Frontal cortex (tissue), 4 donors: Measurements from ENCODE around the gene AQP4. TPM values are rescaled to one million over a fixed set of nuclear protein-coding genes. Genes with fewer than 3 reads are reported as not detected.

Experiments used
- DNase-seq, 2 donors: peaks; one replicate each; pipeline ENCODE4 v3.0.0; 2012; ENCODE audit warnings: low spot score in 2 of 2
- FAIRE-seq: peaks from 2 replicates; lab custom pipeline; 2012; peaks lifted over from hg19 to GRCh38; lab: Jason Lieb, UNC
- total RNA-seq: library from RNA; depleted of rRNA; stranded (reverse); fragments of >200 nt; gene quantifications from one replicate; pipeline ENCODE4 v1.2.3, GENCODE V29; 2014
- donor health status: control.
- donor health status: control.
- donor health status: control.

AQP4 gene
- total RNA-seq, 1 donor from 2014 or later, result 57.9 TPM

DNA sequence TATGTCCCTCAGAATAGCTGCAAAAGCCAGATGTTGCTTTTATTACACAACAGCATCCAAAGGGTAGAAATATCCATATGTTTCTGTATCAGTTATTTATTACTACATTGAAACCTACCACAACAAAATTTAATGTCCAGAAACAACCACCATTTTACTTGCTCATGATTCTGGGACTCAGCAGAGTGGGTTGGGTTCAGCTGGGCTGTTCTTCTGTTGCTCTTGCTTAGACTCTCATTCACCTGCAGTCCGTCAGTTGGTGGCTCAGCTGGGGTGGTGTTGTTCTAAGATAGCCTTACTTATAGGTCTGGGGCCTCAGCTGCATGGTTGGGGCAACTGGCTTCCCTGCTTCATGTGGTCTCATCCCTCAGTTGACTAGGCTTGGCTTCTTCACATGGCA lies 21.7 kb downstream of the AQP4 start:
- no peak for FAIRE-seq

GRCh38 chr18:26840965-26841364 lies 24.5 kb downstream of the AQP4 start:
- FAIRE-seq, result no peak

More for the DNA sequence above, 21.7 kb downstream of the AQP4 start:
- DNase-seq, result no peak

DNA sequence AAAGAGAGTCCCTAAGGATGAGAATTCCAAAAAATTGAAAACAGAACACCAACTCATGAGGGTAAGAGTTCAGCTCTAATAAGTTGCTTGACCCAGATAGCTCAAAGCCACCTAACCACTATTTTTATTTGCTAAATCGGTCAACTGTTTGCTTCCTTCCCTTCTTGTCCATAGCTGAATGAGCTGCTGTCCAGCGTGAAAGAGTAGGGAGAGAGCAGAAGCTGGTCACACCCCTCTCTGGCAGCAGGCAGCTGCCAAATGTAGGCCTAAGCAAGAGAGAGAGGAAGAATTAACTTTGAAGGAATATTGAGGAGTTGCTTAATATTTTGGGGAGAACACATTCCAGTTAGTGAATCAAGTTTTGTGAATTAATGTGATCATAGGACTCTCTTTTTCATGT lies 25.9 kb downstream of the AQP4 start:
- no peak for DNase-seq
- no peak for FAIRE-seq

More at GRCh38 chr18:26840965-26841364, 24.5 kb downstream of the AQP4 start:
- no peak for DNase-seq

- DNase-seq (no peak), FAIRE-seq (no peak)
These were observed 33.2 kb downstream of the AQP4 start for GRCh38 chr18:26832302-26832701.

DNA sequence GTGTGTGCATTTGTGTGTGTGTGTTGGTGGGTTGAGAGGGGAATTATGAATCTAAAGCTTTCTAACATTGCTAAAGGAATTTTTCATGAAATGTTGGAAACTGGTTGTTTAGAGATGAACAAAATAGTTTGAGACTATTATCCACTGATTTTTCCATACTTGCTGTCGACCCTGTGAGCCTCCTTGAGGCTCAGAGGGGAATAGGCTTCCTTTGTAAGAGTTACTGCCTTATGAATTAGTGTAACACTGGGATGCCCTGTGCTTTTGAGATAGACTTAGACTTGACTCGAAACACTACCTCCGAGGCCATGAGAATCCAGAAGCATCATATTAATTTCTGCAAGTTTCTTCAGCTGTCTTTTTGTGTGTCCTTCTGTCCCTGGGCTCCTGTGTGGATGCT lies 37.9 kb downstream of the AQP4 start:
- DNase-seq (no peak), FAIRE-seq (no peak)

DNA sequence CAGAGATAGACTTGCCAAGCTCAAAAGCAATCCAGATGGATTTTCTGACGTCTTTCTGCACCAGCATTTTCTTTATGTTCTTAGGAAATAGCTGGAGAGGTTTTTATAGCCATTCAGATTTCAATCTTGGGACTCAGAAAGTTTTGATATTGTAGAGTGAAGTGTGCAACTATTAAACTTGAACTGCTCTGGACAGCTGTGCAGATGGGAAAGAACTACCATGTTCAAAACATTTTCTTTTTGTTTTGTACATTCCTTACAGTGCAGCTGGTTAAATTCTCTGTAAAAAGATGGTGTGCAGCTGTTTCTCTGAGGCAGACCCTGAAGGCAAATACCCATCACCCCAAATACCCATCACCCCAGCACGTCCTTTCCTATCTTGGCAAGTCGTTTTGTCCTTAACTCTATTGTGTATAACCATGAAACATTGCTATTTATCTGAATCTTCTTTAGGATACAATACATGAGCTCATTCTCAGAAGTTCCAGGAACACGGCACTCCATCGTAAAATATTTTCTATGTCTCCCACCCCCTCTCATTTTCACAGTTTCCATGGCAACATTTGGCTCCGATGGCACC lies 38.8 kb downstream of the AQP4 start:
- DNase-seq, result no peak
- no peak for FAIRE-seq

DNA sequence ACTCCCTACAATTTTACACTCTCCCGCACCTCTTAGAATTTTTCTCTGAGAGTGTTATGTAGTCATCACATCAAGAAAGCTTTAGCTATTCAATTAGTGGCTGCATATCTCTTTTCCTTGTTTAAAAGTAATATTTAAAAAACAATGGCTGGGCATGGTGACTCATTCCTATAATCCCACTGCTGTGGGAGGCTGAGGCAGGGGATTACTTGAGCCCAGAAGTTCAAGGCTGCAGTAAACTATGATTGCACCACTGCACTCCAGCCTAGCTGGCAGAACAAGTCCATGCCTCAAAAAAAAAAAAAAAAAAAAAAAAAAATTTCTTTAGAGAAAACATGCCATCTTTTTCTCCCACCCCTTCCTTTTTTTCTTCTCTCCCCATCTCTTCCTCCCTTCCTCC lies 44.3 kb downstream of the AQP4 start:
- FAIRE-seq (no peak), DNase-seq (no peak)

- no peak for FAIRE-seq
- DNase-seq, result no peak
These were observed 46.5 kb downstream of the AQP4 start for GRCh38 chr18:26819046-26819445.

DNA sequence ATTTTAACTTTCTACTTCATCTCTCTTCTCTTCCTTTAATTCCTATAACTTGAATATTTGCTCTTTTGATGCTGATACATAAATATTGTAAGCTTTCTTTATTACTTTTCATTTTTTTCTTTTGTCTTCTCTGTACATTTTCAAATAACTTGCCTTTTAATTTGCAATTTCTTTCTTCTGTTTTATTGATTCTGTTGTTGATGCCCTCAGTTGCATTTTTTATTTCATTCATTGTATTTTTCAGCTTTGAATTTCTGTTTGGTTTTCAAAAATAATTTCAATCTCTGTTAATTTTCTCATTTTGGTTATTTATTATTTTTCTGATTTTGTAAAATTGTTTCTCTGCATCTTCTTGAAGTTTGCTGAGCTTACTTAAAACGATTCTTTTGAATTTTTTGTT lies 47.0 kb downstream of the AQP4 start:
- peak; percentile 36 for FAIRE-seq
- DNase-seq, result no peak

DNA sequence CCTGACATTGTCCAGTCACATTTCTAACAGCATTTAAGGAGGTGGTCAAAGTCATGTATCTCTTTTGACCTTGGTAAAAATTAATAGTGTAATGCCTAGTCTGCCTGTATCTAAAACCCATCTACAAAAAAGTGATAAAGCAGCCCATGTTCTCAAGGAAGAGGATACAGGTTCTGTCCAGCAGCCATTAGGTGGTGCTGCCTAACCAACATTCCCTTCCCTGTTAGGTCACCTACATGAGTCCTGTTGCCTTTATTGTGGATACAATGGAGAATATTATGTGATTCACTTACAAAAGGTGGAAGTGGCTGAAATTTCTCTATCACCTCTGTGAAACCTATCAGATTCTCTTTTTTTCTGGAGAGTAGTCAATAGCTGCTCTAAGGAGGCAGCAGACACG lies 52.5 kb downstream of the AQP4 start:
- FAIRE-seq, result no peak
- peak; percentile 6 to 13 for DNase-seq

DNA sequence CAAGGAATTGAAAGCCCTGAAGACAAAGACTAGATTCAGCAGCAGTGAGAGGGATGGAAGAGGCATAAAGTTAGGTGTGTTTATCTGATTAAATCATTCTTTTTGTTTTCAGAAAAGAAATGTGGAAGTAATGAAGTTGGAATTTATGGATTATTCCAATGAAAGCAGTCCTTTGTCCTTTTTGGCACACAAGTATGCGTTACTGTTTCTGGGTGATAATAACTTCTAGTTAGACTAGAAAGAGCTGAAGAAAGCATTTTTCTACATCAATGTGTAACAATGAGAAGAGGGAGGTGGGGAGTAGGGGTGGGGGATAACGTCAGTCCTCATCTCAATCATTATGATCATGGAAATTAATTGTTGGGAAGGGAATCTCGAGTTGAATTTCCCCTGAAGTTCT lies 53.0 kb downstream of the AQP4 start:
- no peak for FAIRE-seq
- no peak for DNase-seq

DNA sequence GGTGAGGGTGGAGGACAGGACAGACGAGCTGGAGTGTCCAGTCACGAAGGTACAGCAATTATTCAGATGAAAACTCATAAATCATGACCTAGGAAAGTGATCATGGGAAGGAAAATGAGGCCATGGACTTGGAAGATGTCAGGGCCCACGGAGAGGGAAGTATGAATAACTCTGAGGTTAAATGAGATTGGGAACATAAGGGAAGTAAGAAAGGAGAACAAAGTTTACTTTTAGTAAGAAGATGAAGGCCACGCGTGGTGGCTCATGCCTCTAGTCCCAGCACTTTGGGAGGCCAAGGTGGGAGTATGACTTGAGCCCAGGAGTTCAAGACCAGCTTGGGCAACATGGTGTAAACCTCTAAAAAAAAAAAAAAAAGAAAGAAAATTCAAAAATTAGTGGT lies 56.2 kb downstream of the AQP4 start:
- FAIRE-seq (no peak), DNase-seq (no peak)

GRCh38 chr18:26806224-26806623 lies 59.3 kb downstream of the AQP4 start:
- no peak for DNase-seq
- FAIRE-seq, result no peak

GRCh38 chr18:26804519-26804918 lies 61.0 kb downstream of the AQP4 start:
- DNase-seq (peak; percentile 4 to 14), FAIRE-seq (no peak)

GRCh38 chr18:26803643-26804042 lies 61.9 kb downstream of the AQP4 start:
- no peak for DNase-seq
- no peak for FAIRE-seq

- FAIRE-seq, result no peak
- DNase-seq, result no peak
These were observed 62.9 kb downstream of the AQP4 start for GRCh38 chr18:26802330-26803200.
